Measurements from ENCODE around the gene NSF.

The NSF gene

DNA sequence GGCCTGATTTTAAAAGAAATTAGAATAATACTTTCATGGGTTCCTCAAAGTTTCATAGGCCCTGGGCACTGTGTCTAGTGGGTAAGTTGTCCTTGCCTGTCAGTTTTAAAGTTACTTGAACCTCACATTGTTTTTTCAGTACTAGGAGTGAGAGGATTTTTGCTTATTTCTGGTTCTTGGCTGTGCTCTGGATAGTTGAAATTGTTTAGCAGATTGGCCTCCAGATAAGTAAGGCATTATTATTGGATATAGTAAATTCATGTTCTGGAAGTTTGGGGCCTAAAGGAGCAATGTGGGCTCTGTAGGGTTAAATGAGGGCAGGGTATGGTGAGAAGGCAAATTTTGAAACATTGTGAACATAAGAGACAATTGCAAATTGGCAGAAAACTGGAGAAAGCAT, 149.5 kb downstream of the NSF start:
- no peak for DNase-seq (ENCODE audit: extremely low read depth, low read depth)
- TF ChIP-seq, protein P1, sequence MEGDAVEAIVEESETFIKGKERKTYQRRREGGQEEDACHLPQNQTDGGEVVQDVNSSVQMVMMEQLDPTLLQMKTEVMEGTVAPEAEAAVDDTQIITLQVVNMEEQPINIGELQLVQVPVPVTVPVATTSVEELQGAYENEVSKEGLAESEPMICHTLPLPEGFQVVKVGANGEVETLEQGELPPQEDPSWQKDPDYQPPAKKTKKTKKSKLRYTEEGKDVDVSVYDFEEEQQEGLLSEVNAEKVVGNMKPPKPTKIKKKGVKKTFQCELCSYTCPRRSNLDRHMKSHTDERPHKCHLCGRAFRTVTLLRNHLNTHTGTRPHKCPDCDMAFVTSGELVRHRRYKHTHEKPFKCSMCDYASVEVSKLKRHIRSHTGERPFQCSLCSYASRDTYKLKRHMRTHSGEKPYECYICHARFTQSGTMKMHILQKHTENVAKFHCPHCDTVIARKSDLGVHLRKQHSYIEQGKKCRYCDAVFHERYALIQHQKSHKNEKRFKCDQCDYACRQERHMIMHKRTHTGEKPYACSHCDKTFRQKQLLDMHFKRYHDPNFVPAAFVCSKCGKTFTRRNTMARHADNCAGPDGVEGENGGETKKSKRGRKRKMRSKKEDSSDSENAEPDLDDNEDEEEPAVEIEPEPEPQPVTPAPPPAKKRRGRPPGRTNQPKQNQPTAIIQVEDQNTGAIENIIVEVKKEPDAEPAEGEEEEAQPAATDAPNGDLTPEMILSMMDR (IDR thresholded peaks at IDR 0.05; ENCODE audit: low read depth, low read length) = no peak

DNA sequence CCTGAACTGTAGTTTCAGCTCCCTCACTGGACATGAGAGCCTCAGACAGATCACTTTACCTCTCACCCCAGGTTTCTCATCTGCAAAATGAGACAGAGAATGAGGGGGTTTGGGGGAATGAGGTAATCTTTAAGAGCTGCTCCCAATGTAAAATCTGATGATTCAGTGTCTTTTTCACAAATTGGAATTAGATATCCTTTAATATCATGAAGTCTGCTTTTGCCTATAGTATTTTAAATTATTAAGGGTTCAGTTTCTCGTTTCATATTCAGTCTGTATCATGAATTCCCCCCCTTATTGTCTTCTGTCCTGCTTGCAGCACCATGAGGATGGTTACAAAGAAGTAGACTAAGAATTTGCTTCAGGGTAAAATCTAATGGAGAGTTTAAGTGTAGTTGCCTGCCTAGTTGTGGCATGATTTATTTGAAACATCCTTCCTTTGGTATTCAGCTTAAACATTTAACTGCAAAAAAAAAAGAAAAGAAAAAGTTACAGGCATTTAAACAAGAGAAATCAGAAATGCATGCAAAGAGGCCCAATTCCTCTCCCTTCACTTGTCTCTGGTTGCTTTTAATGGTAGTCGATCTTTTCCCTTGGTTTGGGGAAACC, 150.8 kb downstream of the NSF start:
- DNase-seq (ENCODE audit: extremely low read depth, low read depth) = no peak
- TF ChIP-seq, protein P1 (IDR thresholded peaks at IDR 0.05; ENCODE audit: low read depth, low read length) = no peak

DNA sequence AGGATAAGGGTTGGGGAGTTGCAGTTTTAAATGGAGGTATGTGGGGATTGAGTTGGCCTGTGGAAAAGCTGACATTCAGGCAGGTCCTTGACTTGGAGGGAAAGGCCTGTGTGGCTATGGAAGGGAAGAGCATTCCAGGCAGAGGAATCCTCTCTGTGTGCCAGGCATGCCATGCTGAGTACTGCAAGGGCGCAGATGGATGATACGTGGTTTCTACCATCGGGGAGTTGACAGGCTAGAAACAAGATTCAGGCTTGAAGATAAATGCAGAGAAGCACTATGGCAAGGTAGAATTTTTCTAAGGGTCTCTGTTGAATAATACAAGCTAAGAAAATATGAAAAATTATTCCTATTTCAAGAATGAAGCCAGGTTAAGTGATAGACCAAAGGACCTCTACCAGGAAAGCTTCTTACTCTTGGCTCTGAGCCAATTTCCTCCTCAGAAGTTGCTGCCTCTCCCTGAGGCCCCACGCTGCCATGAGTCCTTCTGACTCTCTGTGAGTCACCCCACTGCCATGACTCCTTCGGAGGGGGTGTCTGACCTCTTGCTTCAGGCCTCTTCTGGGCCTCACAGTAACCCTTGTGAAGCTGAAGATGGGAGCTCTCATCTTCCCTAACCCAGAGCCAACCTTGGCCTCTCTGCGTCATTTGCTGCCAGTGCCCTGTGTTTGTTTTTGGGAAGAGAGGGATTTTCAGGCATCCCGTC, 152.2 kb downstream of the NSF start:
- peak; percentile 27 for DNase-seq (ENCODE audit: extremely low read depth, low read depth)
- TF ChIP-seq, protein P1 (IDR thresholded peaks at IDR 0.05; ENCODE audit: low read depth, low read length) = no peak

DNA sequence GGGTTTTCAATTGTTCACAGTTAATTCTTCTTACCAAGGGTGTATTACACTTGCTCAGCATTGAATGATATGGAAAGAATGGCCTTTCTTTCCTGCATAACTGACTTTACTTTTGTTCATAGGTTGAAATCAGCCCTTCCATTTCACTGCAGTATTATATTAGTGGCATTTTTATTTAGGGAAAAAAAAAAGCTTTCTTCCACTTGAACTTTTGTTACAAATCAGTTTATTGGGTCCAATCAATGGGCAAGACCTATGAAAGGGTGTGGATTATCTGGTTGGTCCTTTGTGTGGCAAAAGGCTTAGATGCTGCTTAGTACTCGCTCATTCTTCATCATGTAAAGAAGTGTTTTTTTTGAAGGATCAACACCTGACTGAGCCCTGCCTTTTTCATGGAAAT, 154.0 kb downstream of the NSF start:
- no peak for DNase-seq (ENCODE audit: extremely low read depth, low read depth)

DNA sequence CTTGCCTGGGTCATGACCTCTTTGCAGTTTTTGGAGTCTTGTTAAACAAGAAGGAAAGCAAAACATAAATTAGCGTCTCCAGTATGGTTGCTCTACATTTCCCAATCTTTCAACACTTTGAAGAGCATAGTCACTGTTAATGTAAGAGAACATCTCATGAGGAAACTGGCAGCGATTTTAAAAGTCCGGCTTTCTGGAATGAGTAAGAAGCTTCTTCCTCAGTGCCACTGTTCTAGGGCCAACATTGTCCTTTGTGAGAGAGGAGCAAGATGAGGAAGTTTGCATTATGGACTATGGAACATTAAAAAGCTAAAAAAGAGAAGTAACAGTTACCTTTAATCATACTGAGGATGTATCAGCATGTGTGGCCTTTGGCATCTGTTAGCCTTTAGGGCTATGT, 154.9 kb downstream of the NSF start:
- no peak for DNase-seq (ENCODE audit: extremely low read depth, low read depth)
- TF ChIP-seq, protein P1 (IDR thresholded peaks at IDR 0.05; ENCODE audit: low read depth, low read length) = no peak

More for the DNA sequence above, 154.0 kb downstream of the NSF start:
- TF ChIP-seq, protein P1 (IDR thresholded peaks at IDR 0.05; ENCODE audit: low read depth, low read length) = no peak

DNA sequence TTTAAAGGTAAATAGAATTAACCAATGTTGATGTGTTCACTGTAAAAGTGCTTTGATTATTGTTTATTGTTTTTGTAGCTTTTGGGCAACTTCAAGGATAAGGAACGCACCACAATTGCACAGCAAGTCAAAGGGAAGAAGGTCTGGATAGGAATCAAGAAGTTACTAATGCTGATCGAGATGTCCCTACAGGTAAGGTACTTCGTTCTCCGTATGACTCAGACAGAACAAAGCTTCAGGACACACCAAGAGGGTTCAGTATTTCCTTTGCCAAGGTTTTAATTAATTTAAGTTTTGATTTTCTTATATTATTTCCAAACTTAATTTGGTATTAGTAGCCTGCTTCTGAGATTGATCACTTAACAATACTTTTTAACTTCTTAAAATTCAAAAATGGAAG, 161.0 kb downstream of the NSF start:
- DNase-seq (ENCODE audit: extremely low read depth, low read depth) = no peak
- TF ChIP-seq, protein P1 (IDR thresholded peaks at IDR 0.05; ENCODE audit: low read depth, low read length) = no peak

DNA sequence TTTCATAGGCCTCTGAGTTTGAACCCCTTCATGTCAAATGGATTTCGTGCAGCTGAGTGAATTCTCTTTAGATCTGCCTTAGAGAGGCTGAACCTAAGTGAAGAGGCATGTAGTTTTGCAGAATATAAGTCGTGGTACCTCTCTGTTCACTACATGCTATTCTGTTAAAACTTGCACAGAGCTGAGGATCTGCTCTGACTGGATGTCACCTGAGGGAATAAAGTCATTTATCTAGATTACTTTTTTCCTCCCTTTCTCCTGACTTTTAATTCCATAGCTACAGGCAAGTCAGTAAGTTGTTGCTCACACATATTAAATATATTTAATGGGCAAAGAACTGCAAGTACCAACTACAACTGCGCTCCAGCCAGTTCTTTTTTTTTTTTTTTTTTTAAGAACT, 163.3 kb downstream of the NSF start:
- DNase-seq (ENCODE audit: extremely low read depth, low read depth) = no peak
- TF ChIP-seq, protein P1 (IDR thresholded peaks at IDR 0.05; ENCODE audit: low read depth, low read length) = no peak
